Vagina (tissue), 2 donors: ENCODE measurements around the gene ATP8B2.

Experiments
- CTCF ChIP-seq, 3 experiments: fragments of 450-650 bp in 2 of 3; fragments of 200-600 bp in 1 of 3; sonication (generic) in 1 of 3; IDR thresholded peaks; one replicate each; pipeline ENCODE4 v1.5.1; 2017 to 2019; ENCODE audit warnings: antibody characterized with exemption in 3 of 3, mild to moderate bottlenecking in 2 of 3, moderate library complexity in 2 of 3
- POLR2A ChIP-seq, 2 donors: fragments of 450-650 bp; IDR thresholded peaks; one replicate each; pipeline ENCODE4 v1.6.1; 2017; ENCODE audit warnings: antibody characterized with exemption in 2 of 2, mild to moderate bottlenecking in 2 of 2, moderate library complexity in 2 of 2

GRCh38 chr1:154301582-154301981, 23.7 kb upstream of the ATP8B2 start:
- no peak for TF ChIP-seq CTCF (IDR thresholded peaks at IDR 0.05)
- no peak for TF ChIP-seq POLR2A (IDR thresholded peaks at IDR 0.05)
